HG02763 (cell line): ENCODE measurements around the gene MELTF.

Experiments used
- ATAC-seq: cut with Tn5 transposase; IDR thresholded peaks from one replicate; pipeline ENCODE4 v1.9.1; 2021; ENCODE audit warnings: mild to moderate bottlenecking, moderate library complexity; ENCODE audit not compliant: unreplicated experiment

Gene MELTF

GRCh38 chr3:197027151-197027895 is 2.3 kb downstream of the MELTF start:
- ATAC-seq: no peak

- no peak for ATAC-seq
Observed at GRCh38 chr3:197026481-197026866, 3.1 kb downstream of the MELTF start.

GRCh38 chr3:197025736-197026480 is 3.7 kb downstream of the MELTF start:
- ATAC-seq: no peak

DNA sequence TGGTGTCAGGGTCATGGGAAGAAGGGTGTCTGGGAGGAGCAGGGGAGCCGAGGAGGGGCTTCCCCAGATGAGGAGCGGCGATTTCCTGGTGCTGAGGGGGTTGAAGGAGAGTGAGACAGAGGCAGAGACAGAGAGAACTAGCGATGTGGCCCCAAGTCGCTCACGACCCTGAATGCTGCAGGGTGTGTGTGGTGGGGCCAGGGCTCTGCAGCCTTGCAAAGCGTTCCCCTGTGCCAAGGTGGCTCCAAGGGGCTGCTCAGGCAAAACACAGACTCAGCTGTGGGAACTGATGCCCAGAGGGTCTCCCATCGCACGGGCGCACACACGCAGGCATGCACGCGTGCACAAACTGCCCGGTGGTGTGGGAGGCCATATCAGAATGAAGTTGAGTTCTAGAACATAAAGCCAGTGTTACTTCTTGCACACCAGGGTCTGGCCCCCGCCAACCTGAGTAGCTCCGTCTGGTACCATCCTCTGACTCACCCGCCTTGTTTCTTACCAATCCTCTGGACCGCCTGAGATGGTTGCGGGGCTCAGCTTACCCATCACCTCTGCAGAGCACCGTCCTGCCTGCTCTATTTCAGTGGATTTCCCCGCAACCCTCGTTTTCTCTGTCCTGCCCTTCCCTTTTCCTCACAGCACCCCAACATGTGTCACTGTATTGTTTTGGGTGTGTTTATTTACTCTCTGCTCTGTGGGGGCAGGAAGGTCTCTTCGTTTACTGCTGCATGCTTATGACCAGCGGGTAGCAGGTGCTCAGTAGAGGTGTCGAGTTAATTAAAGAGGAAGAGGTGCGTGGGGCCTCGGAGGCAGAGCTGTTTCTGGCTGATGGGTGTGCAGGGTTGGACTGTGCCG is 4.5 kb downstream of the MELTF start:
- no peak for ATAC-seq

- no peak for ATAC-seq
Observed at GRCh38 chr3:197023998-197024651, 5.5 kb downstream of the MELTF start.

DNA sequence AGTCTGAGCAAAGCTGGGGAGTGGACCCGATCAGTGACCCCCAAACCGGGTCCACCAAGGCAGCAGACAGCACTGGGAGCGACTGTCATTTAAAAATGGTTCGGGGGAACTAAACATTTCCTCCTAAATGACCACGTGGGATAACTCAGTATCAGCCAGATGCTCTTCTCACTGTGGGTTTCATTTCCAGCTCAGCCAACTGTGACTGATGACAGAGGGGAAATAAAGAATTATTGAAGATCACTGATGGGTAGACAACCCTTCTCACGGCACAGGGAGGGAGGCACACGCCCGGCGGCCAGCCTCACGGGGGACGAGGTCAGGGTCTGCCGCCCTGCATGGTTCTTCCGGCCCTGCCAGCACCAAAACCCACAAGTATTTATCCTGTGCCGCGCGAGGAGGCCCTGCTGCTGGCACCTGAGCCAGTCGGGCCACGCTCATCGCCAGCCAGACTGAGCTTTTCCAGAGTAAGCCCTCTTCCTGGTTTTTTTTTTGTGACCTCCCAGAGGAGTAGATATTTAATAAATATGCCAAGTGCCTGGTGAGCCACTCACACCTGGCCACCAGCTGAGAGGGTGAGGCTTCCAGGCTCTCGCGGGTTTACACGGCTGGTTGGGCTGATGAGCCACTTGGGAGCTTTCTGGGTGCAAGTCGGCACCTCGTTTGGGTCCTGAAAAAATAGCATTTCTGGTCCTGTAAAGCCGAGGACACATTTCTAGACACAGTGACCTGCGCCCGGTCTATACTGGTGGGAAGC is 6.2 kb downstream of the MELTF start:
- no peak for ATAC-seq

DNA sequence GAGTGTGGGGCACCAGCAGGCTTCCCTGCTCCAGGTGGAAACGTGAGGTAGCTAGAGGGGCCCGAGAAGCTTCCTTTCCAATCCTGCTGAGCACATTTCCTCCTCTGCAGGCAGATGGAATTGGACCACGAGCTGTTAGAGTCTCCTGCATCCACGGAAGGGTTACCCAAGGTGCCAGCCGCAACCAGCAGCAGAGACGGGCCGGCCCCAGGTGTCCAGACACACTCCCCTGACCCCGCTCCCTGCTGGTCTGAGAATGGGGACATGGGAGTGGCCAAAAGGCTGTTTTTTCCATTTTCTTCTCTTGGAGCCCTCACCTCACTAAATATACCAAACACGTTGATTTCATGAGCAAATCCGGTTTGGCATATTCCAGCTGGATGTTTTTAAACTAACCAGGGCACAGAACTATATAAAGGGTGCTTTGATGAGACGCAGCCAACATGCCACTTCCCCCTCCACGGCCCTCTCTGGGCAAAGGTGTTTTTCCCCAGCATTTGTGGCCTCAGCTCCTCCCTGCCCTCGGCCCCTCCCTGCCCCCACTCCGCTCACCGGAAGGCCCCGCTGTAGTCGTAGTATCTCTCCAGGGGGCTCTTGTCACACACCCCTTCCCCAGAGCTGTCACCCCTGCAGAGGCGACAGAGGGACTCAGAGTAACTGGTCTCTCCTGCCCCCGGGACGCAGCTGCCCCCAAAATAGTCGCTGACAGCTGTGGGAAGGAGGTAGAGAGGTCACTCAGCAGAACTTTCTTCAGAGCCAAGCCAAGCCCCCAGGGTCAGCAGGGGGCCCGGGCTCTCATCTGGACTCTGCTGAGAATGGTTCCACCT is 7.0 kb downstream of the MELTF start:
- no peak for ATAC-seq

DNA sequence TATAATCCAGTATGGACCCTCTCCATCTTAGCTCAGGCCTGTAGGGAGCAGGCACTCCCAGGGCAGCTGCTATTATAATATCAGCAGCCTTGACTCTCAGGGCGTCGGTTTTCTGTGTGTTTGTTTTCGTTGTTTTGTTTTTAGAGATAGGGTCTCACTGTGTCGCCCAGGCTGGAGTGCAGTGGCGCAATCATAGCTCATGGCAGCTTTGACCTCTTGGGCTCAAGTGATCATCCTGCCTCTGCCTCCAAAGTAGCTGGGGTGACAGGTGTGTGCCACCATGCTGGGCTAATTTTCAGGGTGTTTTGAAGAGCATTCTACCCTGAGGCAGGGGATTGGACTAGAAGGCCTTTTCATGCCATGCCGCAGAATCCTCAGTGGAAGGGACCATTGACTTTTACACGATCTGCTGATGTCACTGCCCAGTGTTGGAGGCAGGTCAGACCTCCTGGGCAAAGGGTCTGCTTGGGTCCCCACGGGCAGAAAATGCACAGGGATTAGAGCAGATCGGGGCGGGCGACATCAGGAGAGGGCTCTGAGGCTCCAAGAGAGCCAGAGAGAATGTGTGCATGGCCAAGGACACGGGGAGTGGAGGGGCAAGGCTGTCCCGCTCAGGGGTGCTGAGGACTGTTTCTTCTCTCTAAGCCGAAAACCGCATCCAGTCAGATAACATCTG is 7.8 kb downstream of the MELTF start:
- ATAC-seq: no peak

GRCh38 chr3:197021231-197021630 is 8.4 kb downstream of the MELTF start:
- ATAC-seq: no peak

DNA sequence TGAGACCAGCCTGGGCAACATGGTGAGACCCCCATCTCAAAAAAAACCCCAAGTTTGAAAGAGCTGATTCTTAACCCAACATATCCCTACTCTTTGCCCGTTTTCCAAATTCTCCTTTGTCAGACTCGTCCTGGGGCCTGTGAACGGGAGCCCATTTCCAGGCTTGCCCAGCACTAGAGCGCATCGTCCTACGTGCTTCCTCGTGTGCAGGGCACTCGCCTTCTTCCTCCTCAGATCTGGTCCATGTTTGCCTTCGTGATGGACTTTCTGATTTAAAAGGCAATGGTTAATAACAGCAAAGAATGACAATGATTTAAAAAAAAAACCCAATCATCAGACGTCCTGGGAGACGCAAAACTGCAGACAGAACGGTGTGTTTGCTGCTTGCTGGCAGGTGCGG is 10.1 kb downstream of the MELTF start:
- ATAC-seq: no peak

- ATAC-seq: no peak
Observed at GRCh38 chr3:197019021-197019420, 10.6 kb downstream of the MELTF start.

GRCh38 chr3:197017003-197017402 is 12.6 kb downstream of the MELTF start:
- ATAC-seq: no peak

GRCh38 chr3:197015790-197016736 is 13.6 kb downstream of the MELTF start:
- no peak for ATAC-seq

- no peak for ATAC-seq
Observed at GRCh38 chr3:197014942-197015575, 14.6 kb downstream of the MELTF start.

- no peak for ATAC-seq
Observed at GRCh38 chr3:197014024-197014423, 15.6 kb downstream of the MELTF start.

DNA sequence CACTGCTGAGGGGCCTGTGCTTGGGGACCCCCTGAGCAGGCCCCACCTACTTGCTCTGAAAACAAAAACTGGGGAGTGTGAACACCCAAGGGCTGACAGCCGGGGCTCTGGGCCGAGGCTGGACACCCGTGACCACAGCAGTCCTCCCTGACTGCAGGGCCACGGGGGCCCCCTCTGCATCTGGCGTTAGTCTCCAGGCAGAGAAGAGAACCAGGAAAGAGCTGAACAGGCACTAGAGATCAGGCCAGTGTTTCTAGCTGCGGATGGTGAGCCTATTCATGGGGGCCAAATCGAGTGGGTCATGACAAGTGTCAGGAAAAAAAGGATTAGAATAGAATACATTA is 17.1 kb downstream of the MELTF start:
- ATAC-seq: no peak

- no peak for ATAC-seq
Observed at GRCh38 chr3:197011780-197012539, 17.7 kb downstream of the MELTF start.
